HepG2 (cell line): ENCODE results near the gene LAMC1. TPM values are rescaled to one million over a fixed set of nuclear protein-coding genes. Genes with fewer than 3 reads are reported as not detected.

Experiments
- DBP ChIP-seq: sonication (generic); formaldehyde crosslinking; IDR thresholded peaks from 2 replicates; pipeline ENCODE4 v1.4.0; 2020; ENCODE audit warnings: missing genetic modification reagents; ENCODE audit errors: not compliant biosample characterization
- E2F1 ChIP-seq: sonication (generic); formaldehyde crosslinking; IDR thresholded peaks from 2 replicates; pipeline ENCODE4 v1.5.0; 2020; ENCODE audit warnings: missing genetic modification reagents
- GFI1 ChIP-seq: sonication (generic); formaldehyde crosslinking; IDR thresholded peaks from 2 replicates; pipeline ENCODE4 v1.5.0; 2020; ENCODE audit warnings: missing genetic modification reagents, mild to moderate bottlenecking, borderline replicate concordance
- HMGXB3 ChIP-seq: sonication (generic); formaldehyde crosslinking; IDR thresholded peaks from 2 replicates; pipeline ENCODE4 v1.4.0; 2020; ENCODE audit warnings: missing genetic modification reagents, borderline replicate concordance
- HMGXB4 ChIP-seq, 2 experiments: sonication (generic) in 1 of 2; formaldehyde crosslinking in 1 of 2; IDR thresholded peaks; 2 replicates each; pipeline versions ENCODE4 v1.4.0 to v1.6.1; 2018 to 2020; ENCODE audit warnings: missing genetic modification reagents in 2 of 2, borderline replicate concordance in 1 of 2, low read depth in 1 of 2, mild to moderate bottlenecking in 1 of 2, missing biosample characterization in 1 of 2
- KLF11 ChIP-seq: IDR thresholded peaks from 2 replicates; pipeline ENCODE4 v1.6.1; 2016; ENCODE audit warnings: missing compliant biosample characterization
- NCOA2 ChIP-seq: sonication (generic); formaldehyde crosslinking; IDR thresholded peaks from 2 replicates; pipeline ENCODE4 v1.8.0; 2022; ENCODE audit warnings: inconsistent platforms
- PHB2 ChIP-seq: fragments of 450-650 bp; IDR thresholded peaks from 2 replicates; pipeline ENCODE4 v1.6.1; 2018; ENCODE audit not compliant: partially characterized antibody
- REXO4 ChIP-seq: sonication (generic); formaldehyde crosslinking; IDR thresholded peaks from 2 replicates; pipeline ENCODE4 v1.8.0; 2022; ENCODE audit warnings: missing genetic modification reagents, mild to moderate bottlenecking, borderline replicate concordance
- SETDB1 ChIP-seq: sonication (generic); formaldehyde crosslinking; IDR thresholded peaks from 2 replicates; pipeline ENCODE4 v1.5.1; 2020; ENCODE audit warnings: missing genetic modification reagents, mild to moderate bottlenecking, borderline replicate concordance
- SP140L ChIP-seq: sonication (generic); formaldehyde crosslinking; IDR thresholded peaks from 2 replicates; pipeline ENCODE4 v1.4.0; 2020; ENCODE audit warnings: missing genetic modification reagents, borderline replicate concordance
- TFDP1 ChIP-seq: IDR thresholded peaks from 2 replicates; pipeline ENCODE4 v1.6.1; 2016; ENCODE audit warnings: missing compliant biosample characterization, missing genetic modification reagents, borderline replicate concordance
- ZBTB7A ChIP-seq: sonication (generic); formaldehyde crosslinking; IDR thresholded peaks from 2 replicates; pipeline ENCODE4 v1.8.0; 2022; ENCODE audit warnings: mild to moderate bottlenecking, missing genetic modification reagents
- ZNF20 ChIP-seq: sonication (generic); formaldehyde crosslinking; IDR thresholded peaks from 2 replicates; pipeline ENCODE4 v1.4.0; 2020; ENCODE audit warnings: mild to moderate bottlenecking, moderate library complexity, missing genetic modification reagents
- ZSCAN12 ChIP-seq: sonication (generic); formaldehyde crosslinking; IDR thresholded peaks from 2 replicates; pipeline ENCODE4 v1.9.0; 2021; ENCODE audit warnings: mild to moderate bottlenecking, missing genetic modification reagents
- polyA plus RNA-seq, 8 experiments: library from polyadenylated mRNA; depleted of rRNA in 3 of 8; stranded (reverse) in 7 of 8; unstranded in 1 of 8; fragments of >200 nt; fragmentation: Illumina TruSeq in 4 of 8; extraction: Trizol in 4 of 8; gene quantifications; 2 replicates each; pipeline versions ENCODE4 v1.2.1 to v1.2.3, GENCODE V29; 2011 to 2016; ENCODE audit warnings: low read depth in 4 of 8, missing spikeins in 1 of 8, mixed read lengths in 1 of 8; ENCODE audit not compliant: insufficient read depth in 1 of 8
- total RNA-seq, 5 experiments: library from RNA; depleted of rRNA; stranded (reverse); fragments of >200 nt; fragmentation: Illumina TruSeq; extraction: Trizol; gene quantifications; 2 replicates each; pipeline ENCODE4 v1.2.3, GENCODE V29; 2016; ENCODE audit warnings: low read depth in 1 of 5
- TF ChIP-seq, protein P1 (sequence below): sonication (generic); formaldehyde crosslinking; IDR thresholded peaks from 2 replicates; pipeline ENCODE4 v1.8.0; 2022; ENCODE audit warnings: missing genetic modification reagents, mild to moderate bottlenecking, borderline replicate concordance

LAMC1 gene
- total and polyA plus RNA-seq, 2 of the 13 experiments (the other 11 are each of a cell fraction or from before 2014, with no cell fraction given): 58.5 to 137 TPM

DNA sequence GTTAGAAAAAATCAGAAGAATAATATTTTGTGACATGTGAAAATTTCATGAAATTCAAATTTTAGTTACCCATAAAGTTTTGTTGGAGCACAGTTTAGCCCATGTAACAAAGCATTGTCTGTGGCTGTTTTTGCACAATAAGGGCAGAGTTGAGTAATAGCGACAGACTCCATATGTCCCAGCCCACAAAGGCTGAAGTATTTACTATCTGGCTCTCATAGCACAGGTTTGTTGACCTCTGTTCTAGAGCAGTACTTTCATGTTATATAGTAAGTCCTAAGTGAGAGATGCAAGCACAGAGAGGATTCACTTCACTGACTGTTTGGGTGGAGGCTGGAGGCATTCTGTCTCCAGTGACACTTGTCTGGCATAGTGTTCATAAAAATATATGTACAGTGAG lies 6.8 kb downstream of the LAMC1 start (continued):
- TF ChIP-seq ZBTB7A (no peak), SETDB1 (no peak), HMGXB4 (CRISPR knock-in tag; IDR thresholded peaks at IDR 0.05; ENCODE audit: borderline replicate concordance in 1 of 2, low read depth in 1 of 2) (no peak), ZSCAN12 (CRISPR knock-in tag) (no peak), TFDP1 (CRISPR knock-in tag) (no peak; the same call in 1 of the 2 replicates), GFI1 (peak; percentile 71), HMGXB3 (peak; percentile 60; the same call in 1 of the 2 replicates), NCOA2 (CRISPR knock-in tag) (peak; percentile 90), E2F1 (CRISPR knock-in tag) (no peak), PHB2 (no peak), REXO4 (no peak), KLF11 (peak; percentile 53; the same call in 1 of the 2 replicates), SP140L (CRISPR knock-in tag) (no peak), DBP (CRISPR knock-in tag) (no peak), ZNF20 (no peak)
- TF ChIP-seq, protein P1, sequence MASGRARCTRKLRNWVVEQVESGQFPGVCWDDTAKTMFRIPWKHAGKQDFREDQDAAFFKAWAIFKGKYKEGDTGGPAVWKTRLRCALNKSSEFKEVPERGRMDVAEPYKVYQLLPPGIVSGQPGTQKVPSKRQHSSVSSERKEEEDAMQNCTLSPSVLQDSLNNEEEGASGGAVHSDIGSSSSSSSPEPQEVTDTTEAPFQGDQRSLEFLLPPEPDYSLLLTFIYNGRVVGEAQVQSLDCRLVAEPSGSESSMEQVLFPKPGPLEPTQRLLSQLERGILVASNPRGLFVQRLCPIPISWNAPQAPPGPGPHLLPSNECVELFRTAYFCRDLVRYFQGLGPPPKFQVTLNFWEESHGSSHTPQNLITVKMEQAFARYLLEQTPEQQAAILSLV (CRISPR knock-in tag): no peak
